ENCODE results near the gene C9orf72.

The C9orf72 gene

GRCh38 chr9:27536168-27536567, 37.1 kb downstream of the C9orf72 start:
- DNase-seq (ENCODE audit: insufficient read length) (no peak), FAIRE-seq (no peak)
- no peak for TF ChIP-seq POLR2AphosphoS5 (IDR thresholded peaks at IDR 0.05; ENCODE audit: low read depth, low read length)
- no peak for TF ChIP-seq TAF1 (IDR thresholded peaks at IDR 0.05; ENCODE audit: borderline replicate concordance, low read depth, low read length)
- no peak for TF ChIP-seq POLR2A (IDR thresholded peaks at IDR 0.05; ENCODE audit: low read depth, low read length)

- TF ChIP-seq TAF1 (IDR thresholded peaks at IDR 0.05; ENCODE audit: borderline replicate concordance, low read depth, low read length) = no peak
- no peak for TF ChIP-seq POLR2AphosphoS5 (IDR thresholded peaks at IDR 0.05; ENCODE audit: low read depth, low read length)
- TF ChIP-seq POLR2A (IDR thresholded peaks at IDR 0.05; ENCODE audit: low read depth, low read length) = no peak
- DNase-seq (ENCODE audit: insufficient read length) (no peak), FAIRE-seq (no peak)
Observed at GRCh38 chr9:27535701-27536118, 37.6 kb downstream of the C9orf72 start.

GRCh38 chr9:27534658-27535209, 38.5 kb downstream of the C9orf72 start:
- FAIRE-seq (no peak), DNase-seq (ENCODE audit: insufficient read length) (no peak)

GRCh38 chr9:27534131-27534530, 39.1 kb downstream of the C9orf72 start:
- no peak for FAIRE-seq
- no peak for TF ChIP-seq POLR2A (IDR thresholded peaks at IDR 0.05; ENCODE audit: low read depth, low read length)
- no peak for TF ChIP-seq TAF1 (IDR thresholded peaks at IDR 0.05; ENCODE audit: borderline replicate concordance, low read depth, low read length)
- TF ChIP-seq POLR2AphosphoS5 (IDR thresholded peaks at IDR 0.05; ENCODE audit: low read depth, low read length) = no peak
- no peak for DNase-seq (ENCODE audit: insufficient read length)

More at GRCh38 chr9:27534658-27535209, 38.5 kb downstream of the C9orf72 start:
- TF ChIP-seq TAF1 (IDR thresholded peaks at IDR 0.05; ENCODE audit: borderline replicate concordance, low read depth, low read length) = no peak

- no peak for TF ChIP-seq POLR2AphosphoS5 (IDR thresholded peaks at IDR 0.05; ENCODE audit: low read depth, low read length)
- no peak for TF ChIP-seq TAF1 (IDR thresholded peaks at IDR 0.05; ENCODE audit: borderline replicate concordance, low read depth, low read length)
- TF ChIP-seq POLR2A (IDR thresholded peaks at IDR 0.05; ENCODE audit: low read depth, low read length) = no peak
Observed at GRCh38 chr9:27533311-27533710, 40.0 kb downstream of the C9orf72 start.

GRCh38 chr9:27532046-27532445, 41.2 kb downstream of the C9orf72 start:
- FAIRE-seq = no peak
- TF ChIP-seq POLR2AphosphoS5 (IDR thresholded peaks at IDR 0.05; ENCODE audit: low read depth, low read length) (no peak), TAF1 (IDR thresholded peaks at IDR 0.05; ENCODE audit: borderline replicate concordance, low read depth, low read length) (no peak), POLR2A (IDR thresholded peaks at IDR 0.05; ENCODE audit: low read depth, low read length) (no peak)
- no peak for DNase-seq (ENCODE audit: insufficient read length)

More at GRCh38 chr9:27533311-27533710, 40.0 kb downstream of the C9orf72 start:
- DNase-seq (ENCODE audit: insufficient read length) (no peak), FAIRE-seq (no peak)

GRCh38 chr9:27530915-27531755, 42.1 kb downstream of the C9orf72 start:
- TF ChIP-seq TAF1 (IDR thresholded peaks at IDR 0.05; ENCODE audit: borderline replicate concordance, low read depth, low read length) = no peak
- no peak for TF ChIP-seq POLR2A (IDR thresholded peaks at IDR 0.05; ENCODE audit: low read depth, low read length)
- no peak for TF ChIP-seq POLR2AphosphoS5 (IDR thresholded peaks at IDR 0.05; ENCODE audit: low read depth, low read length)
- DNase-seq (ENCODE audit: insufficient read length) = no peak
- no peak for FAIRE-seq

GRCh38 chr9:27529316-27530278, 43.7 kb downstream of the C9orf72 start, which contains the start of gene MOB3B:
Gene MOB3B, minus strand, starts transcription at chr9:27529814. Its CDS starts 74,264 bp downstream, at chr9:27455550.
- FAIRE-seq (peak; percentile 90), DNase-seq (ENCODE audit: insufficient read length) (peak; percentile 75)
- TF ChIP-seq TAF1 (IDR thresholded peaks at IDR 0.05; ENCODE audit: borderline replicate concordance, low read depth, low read length) (no peak), POLR2AphosphoS5 (IDR thresholded peaks at IDR 0.05; ENCODE audit: low read depth, low read length) (no peak), POLR2A (IDR thresholded peaks at IDR 0.05; ENCODE audit: low read depth, low read length) (no peak)

- TF ChIP-seq POLR2A (IDR thresholded peaks at IDR 0.05; ENCODE audit: low read depth, low read length) (no peak), POLR2AphosphoS5 (IDR thresholded peaks at IDR 0.05; ENCODE audit: low read depth, low read length) (no peak), TAF1 (IDR thresholded peaks at IDR 0.05; ENCODE audit: borderline replicate concordance, low read depth, low read length) (no peak)
- peak; percentile 27 for FAIRE-seq
- DNase-seq (ENCODE audit: insufficient read length) = peak; percentile 44
Observed at GRCh38 chr9:27528886-27529315, 44.4 kb downstream of the C9orf72 start.

- FAIRE-seq (no peak), DNase-seq (ENCODE audit: insufficient read length) (peak; percentile 36)
- TF ChIP-seq POLR2A (IDR thresholded peaks at IDR 0.05; ENCODE audit: low read depth, low read length) = no peak
- TF ChIP-seq TAF1 (IDR thresholded peaks at IDR 0.05; ENCODE audit: borderline replicate concordance, low read depth, low read length) = no peak
- TF ChIP-seq POLR2AphosphoS5 (IDR thresholded peaks at IDR 0.05; ENCODE audit: low read depth, low read length) = no peak
Observed at GRCh38 chr9:27528076-27528885, 45.0 kb downstream of the C9orf72 start.

Data from GM12892 (cell line).